HepG2 (cell line): ENCODE results near the gene MRPL14. TPM values are rescaled to one million over a fixed set of nuclear protein-coding genes. Genes with fewer than 3 reads are reported as not detected.

ENCODE experiments used
- ARNT ChIP-seq: fragments of 450-650 bp; IDR thresholded peaks from 2 replicates; pipeline ENCODE4 v1.6.1; 2017
- ATF7-NPFF ChIP-seq: sonication (generic); formaldehyde crosslinking; IDR thresholded peaks from 2 replicates; pipeline ENCODE4 v1.8.1; 2023; ENCODE audit warnings: mild to moderate bottlenecking, low read depth, missing genetic modification reagents, moderate library complexity
- MIER3 ChIP-seq: IDR thresholded peaks from 2 replicates; pipeline ENCODE4 v1.6.1; 2016; ENCODE audit warnings: missing compliant biosample characterization, borderline replicate concordance
- NFYB ChIP-seq: sonication (generic); formaldehyde crosslinking; IDR thresholded peaks from 2 replicates; pipeline ENCODE4 v1.4.0; 2020; ENCODE audit warnings: missing genetic modification reagents
- NKX3-1 ChIP-seq: sonication (generic); formaldehyde crosslinking; IDR thresholded peaks from 2 replicates; pipeline ENCODE4 v1.5.0; 2020; ENCODE audit warnings: missing genetic modification reagents
- PCBP1 ChIP-seq: fragments of 200-400 bp; formaldehyde crosslinking; IDR thresholded peaks from 2 replicates; pipeline ENCODE4 v1.6.1; 2017; ENCODE audit warnings: mild to moderate bottlenecking, low read depth, low read length, borderline replicate concordance
- PCBP2 ChIP-seq: fragments of 200-400 bp; formaldehyde crosslinking; optimal IDR thresholded peaks from 2 replicates; pipeline ENCODE3; 2018; ENCODE audit warnings: low read length, low read depth; ENCODE audit not compliant: poor library complexity, severe bottlenecking
- RFX5 ChIP-seq: IDR thresholded peaks from 2 replicates; pipeline ENCODE4 v1.6.1; 2011; ENCODE audit warnings: low read depth, low read length, improper control_type of control experiment
- STAT5B ChIP-seq: sonication (generic); formaldehyde crosslinking; IDR thresholded peaks from 2 replicates; pipeline ENCODE4 v1.4.0; 2020; ENCODE audit warnings: missing genetic modification reagents
- ZC3H13 ChIP-seq: sonication (generic); formaldehyde crosslinking; IDR thresholded peaks from 2 replicates; pipeline ENCODE4 v1.8.1; 2023; ENCODE audit warnings: mild to moderate bottlenecking, missing genetic modification reagents, moderate library complexity
- ZNF468 ChIP-seq: sonication (generic); formaldehyde crosslinking; IDR thresholded peaks from 2 replicates; pipeline ENCODE4 v1.8.0; 2022; ENCODE audit warnings: mild to moderate bottlenecking, moderate library complexity, missing genetic modification reagents
- ZNF556 ChIP-seq: sonication (generic); formaldehyde crosslinking; IDR thresholded peaks from 2 replicates; pipeline ENCODE4 v1.4.0; 2020; ENCODE audit warnings: mild to moderate bottlenecking, missing genetic modification reagents, borderline replicate concordance
- ZNF615 ChIP-seq: sonication (generic); formaldehyde crosslinking; IDR thresholded peaks from 2 replicates; pipeline ENCODE4 v1.5.0; 2020; ENCODE audit warnings: mild to moderate bottlenecking, missing genetic modification reagents, borderline replicate concordance
- ZNF724P ChIP-seq: sonication (generic); formaldehyde crosslinking; IDR thresholded peaks from 2 replicates; pipeline ENCODE4 v1.8.0; 2022; ENCODE audit warnings: missing genetic modification reagents, borderline replicate concordance
- polyA plus RNA-seq, 8 experiments: library from polyadenylated mRNA; depleted of rRNA in 3 of 8; stranded (reverse) in 7 of 8; unstranded in 1 of 8; fragments of >200 nt; fragmentation: Illumina TruSeq in 4 of 8; extraction: Trizol in 4 of 8; gene quantifications; 2 replicates each; pipeline versions ENCODE4 v1.2.1 to v1.2.3, GENCODE V29; 2011 to 2016; ENCODE audit warnings: low read depth in 4 of 8, missing spikeins in 1 of 8, mixed read lengths in 1 of 8; ENCODE audit not compliant: insufficient read depth in 1 of 8
- total RNA-seq, 5 experiments: library from RNA; depleted of rRNA; stranded (reverse); fragments of >200 nt; fragmentation: Illumina TruSeq; extraction: Trizol; gene quantifications; 2 replicates each; pipeline ENCODE4 v1.2.3, GENCODE V29; 2016; ENCODE audit warnings: low read depth in 1 of 5
- TF ChIP-seq, protein P1 (sequence below): sonication (generic); formaldehyde crosslinking; IDR thresholded peaks from 2 replicates; pipeline ENCODE4 v1.5.1; 2020; ENCODE audit warnings: missing genetic modification reagents, mild to moderate bottlenecking, borderline replicate concordance
- TF ChIP-seq, protein P2 (sequence below): sonication (generic); formaldehyde crosslinking; IDR thresholded peaks from 2 replicates; pipeline ENCODE4 v1.4.0; 2020; ENCODE audit warnings: missing genetic modification reagents
- TF ChIP-seq, protein P3 (sequence below): sonication (generic); formaldehyde crosslinking; IDR thresholded peaks from 2 replicates; pipeline ENCODE4 v1.4.0; 2020; ENCODE audit warnings: mild to moderate bottlenecking, missing genetic modification reagents, borderline replicate concordance
- TF ChIP-seq, protein P4 (sequence below): sonication (generic); formaldehyde crosslinking; IDR thresholded peaks from 2 replicates; pipeline ENCODE4 v1.4.0; 2020; ENCODE audit warnings: mild to moderate bottlenecking, missing genetic modification reagents

The MRPL14 gene
- total and polyA plus RNA-seq, 2 of the 13 experiments (the other 11 are each of a cell fraction or from before 2014, with no cell fraction given): 157 to 178 TPM

DNA sequence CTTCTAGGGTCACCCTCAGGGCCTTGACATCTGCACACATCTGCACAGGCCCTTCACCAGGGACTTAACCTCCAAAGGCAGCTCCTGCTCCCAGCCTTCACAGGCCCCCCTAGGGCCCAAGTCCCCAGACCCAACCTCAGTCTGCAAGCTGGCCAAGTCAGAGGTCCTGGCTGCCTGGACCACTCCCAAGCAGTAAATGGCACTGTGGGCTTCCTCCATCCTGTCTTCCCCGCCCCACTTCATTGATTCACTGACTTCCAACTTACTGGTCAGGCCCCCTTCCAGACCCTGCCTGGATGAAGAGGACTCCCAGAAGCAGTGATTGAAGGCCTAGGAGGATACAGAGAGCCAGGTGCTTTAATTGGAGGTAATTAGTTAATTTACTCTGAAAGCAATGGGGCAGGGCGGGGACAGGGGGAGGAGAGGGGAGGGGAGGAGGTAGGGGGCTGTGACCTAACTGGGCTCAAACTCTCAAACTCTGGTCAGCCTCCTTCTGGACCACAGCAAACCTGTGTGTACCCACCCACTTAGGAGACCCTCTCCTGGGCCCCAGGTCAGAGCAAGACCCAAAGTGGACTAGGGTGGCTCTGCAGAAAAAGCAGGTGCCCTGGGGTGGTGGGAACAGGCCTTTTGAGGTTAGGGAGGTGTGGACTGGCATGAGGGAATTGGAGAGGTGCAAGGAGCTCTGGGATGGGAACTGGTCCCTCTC, 51.5 kb downstream of the MRPL14 start (continued):
- TF ChIP-seq PCBP1 (no peak), ZNF468 (no peak), MIER3 (CRISPR knock-in tag) (no peak), ZNF724P (no peak), ZNF615 (CRISPR knock-in tag) (no peak), STAT5B (CRISPR knock-in tag) (no peak), NFYB (0 out of 2 replicates have a peak, but pooled peaks have one; percentile 23), RFX5 (no peak), NKX3-1 (CRISPR knock-in tag) (peak; percentile 2; the same call in 1 of the 2 replicates), ARNT (no peak), ATF7-NPFF (CRISPR knock-in tag) (no peak), PCBP2 (peak; percentile 88), ZC3H13 (CRISPR knock-in tag) (peak; percentile 41; the same call in 1 of the 2 replicates), ZNF556 (no peak; the same call in 1 of the 2 replicates)
- TF ChIP-seq, protein P1, sequence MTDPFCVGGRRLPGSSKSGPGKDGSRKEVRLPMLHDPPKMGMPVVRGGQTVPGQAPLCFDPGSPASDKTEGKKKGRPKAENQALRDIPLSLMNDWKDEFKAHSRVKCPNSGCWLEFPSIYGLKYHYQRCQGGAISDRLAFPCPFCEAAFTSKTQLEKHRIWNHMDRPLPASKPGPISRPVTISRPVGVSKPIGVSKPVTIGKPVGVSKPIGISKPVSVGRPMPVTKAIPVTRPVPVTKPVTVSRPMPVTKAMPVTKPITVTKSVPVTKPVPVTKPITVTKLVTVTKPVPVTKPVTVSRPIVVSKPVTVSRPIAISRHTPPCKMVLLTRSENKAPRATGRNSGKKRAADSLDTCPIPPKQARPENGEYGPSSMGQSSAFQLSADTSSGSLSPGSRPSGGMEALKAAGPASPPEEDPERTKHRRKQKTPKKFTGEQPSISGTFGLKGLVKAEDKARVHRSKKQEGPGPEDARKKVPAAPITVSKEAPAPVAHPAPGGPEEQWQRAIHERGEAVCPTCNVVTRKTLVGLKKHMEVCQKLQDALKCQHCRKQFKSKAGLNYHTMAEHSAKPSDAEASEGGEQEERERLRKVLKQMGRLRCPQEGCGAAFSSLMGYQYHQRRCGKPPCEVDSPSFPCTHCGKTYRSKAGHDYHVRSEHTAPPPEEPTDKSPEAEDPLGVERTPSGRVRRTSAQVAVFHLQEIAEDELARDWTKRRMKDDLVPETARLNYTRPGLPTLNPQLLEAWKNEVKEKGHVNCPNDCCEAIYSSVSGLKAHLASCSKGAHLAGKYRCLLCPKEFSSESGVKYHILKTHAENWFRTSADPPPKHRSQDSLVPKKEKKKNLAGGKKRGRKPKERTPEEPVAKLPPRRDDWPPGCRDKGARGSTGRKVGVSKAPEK (CRISPR knock-in tag): 0 out of 2 replicates have a peak, but pooled peaks have one; percentile 22
- TF ChIP-seq, protein P2, sequence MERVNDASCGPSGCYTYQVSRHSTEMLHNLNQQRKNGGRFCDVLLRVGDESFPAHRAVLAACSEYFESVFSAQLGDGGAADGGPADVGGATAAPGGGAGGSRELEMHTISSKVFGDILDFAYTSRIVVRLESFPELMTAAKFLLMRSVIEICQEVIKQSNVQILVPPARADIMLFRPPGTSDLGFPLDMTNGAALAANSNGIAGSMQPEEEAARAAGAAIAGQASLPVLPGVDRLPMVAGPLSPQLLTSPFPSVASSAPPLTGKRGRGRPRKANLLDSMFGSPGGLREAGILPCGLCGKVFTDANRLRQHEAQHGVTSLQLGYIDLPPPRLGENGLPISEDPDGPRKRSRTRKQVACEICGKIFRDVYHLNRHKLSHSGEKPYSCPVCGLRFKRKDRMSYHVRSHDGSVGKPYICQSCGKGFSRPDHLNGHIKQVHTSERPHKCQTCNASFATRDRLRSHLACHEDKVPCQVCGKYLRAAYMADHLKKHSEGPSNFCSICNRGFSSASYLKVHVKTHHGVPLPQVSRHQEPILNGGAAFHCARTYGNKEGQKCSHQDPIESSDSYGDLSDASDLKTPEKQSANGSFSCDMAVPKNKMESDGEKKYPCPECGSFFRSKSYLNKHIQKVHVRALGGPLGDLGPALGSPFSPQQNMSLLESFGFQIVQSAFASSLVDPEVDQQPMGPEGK (CRISPR knock-in tag): no peak
- TF ChIP-seq, protein P3, sequence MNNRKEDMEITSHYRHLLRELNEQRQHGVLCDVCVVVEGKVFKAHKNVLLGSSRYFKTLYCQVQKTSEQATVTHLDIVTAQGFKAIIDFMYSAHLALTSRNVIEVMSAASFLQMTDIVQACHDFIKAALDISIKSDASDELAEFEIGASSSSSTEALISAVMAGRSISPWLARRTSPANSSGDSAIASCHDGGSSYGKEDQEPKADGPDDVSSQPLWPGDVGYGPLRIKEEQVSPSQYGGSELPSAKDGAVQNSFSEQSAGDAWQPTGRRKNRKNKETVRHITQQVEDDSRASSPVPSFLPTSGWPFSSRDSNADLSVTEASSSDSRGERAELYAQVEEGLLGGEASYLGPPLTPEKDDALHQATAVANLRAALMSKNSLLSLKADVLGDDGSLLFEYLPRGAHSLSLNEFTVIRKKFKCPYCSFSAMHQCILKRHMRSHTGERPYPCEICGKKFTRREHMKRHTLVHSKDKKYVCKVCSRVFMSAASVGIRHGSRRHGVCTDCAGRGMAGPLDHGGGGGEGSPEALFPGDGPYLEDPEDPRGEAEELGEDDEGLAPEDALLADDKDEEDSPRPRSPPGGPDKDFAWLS (CRISPR knock-in tag): peak; percentile 42; the same call in 1 of the 2 replicates
- TF ChIP-seq, protein P4, sequence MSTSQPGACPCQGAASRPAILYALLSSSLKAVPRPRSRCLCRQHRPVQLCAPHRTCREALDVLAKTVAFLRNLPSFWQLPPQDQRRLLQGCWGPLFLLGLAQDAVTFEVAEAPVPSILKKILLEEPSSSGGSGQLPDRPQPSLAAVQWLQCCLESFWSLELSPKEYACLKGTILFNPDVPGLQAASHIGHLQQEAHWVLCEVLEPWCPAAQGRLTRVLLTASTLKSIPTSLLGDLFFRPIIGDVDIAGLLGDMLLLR: no peak
